ENCODE data around the gene MYDGF. TPM values are rescaled to one million over a fixed set of nuclear protein-coding genes. Genes with fewer than 3 reads are reported as not detected.
"Not testable (repeated sequence)": the region's sequence is repeated elsewhere in the genome, so short reads cannot be mapped to it uniquely, and the experiment has no call there.

The MYDGF gene
- total RNA-seq, 4 donors from 2014 or later: 33.5 to 48.7 (median 41.5) TPM

- WGBS, 2 donors: 72 to 73% methylated on average over 23 to 28 of the region's 28 CpGs
- Histone ChIP-seq H3K4me3 (no peak overlapping the region), H3K4me1 (peaks cover 0 to 55% (median 1%) of the 10 kb centered on the region in 4 donors), H3K9me3 (no peaks in the 10 kb centered on the region), H3K27me3 (no peaks in the 10 kb centered on the region), H3K27ac (peak overlapping the region in 1 of 4 donors; percentile 36), H3K36me3 (peaks cover 0 to 95% (median 11%) of the 10 kb centered on the region in 3 donors)
- TF ChIP-seq EP300 (IDR thresholded peaks at IDR 0.05): no peak
- no peak for TF ChIP-seq POLR2A (IDR thresholded peaks at IDR 0.05)
- TF ChIP-seq CTCF (IDR thresholded peaks at IDR 0.05): no peak
- DNase-seq (ENCODE audit: low spot score in 2 of 2): no peak
Observed at GRCh38 chr19:4715529-4716221, 45.5 kb upstream of the MYDGF start.

- H3K27me3 ChIP-seq; DNase-seq (ENCODE audit: low spot score in 2 of 2); H3K27ac ChIP-seq; H3K4me3 ChIP-seq; H3K9me3 ChIP-seq: not testable (repeated sequence)
- Histone ChIP-seq H3K4me1 (peaks cover 0 to 51% (median 1%) of the 10 kb centered on the region in 4 donors), H3K36me3 (peaks cover 3 to 95% (median 16%) of the 10 kb centered on the region in 3 donors)
- 83 to 90% methylated on average over 6 of the region's 6 CpGs for WGBS, 2 donors
Observed at GRCh38 chr19:4715178-4715528, 45.0 kb upstream of the MYDGF start.

- 93 to 96% methylated on average over 20 to 24 of the region's 27 CpGs for WGBS, 2 donors
- Histone ChIP-seq H3K36me3 (peaks cover 3 to 95% (median 16%) of the 10 kb centered on the region in 3 donors), H3K27ac (peak overlapping the region in 1 of 4 donors; percentile 38), H3K9me3 (no peaks in the 10 kb centered on the region), H3K4me1 (peaks cover 0 to 51% (median 1%) of the 10 kb centered on the region in 4 donors), H3K27me3 (no peaks in the 10 kb centered on the region), H3K4me3 (no peak overlapping the region)
- DNase-seq (ENCODE audit: low spot score in 2 of 2): no peak
- TF ChIP-seq CTCF (IDR thresholded peaks at IDR 0.05) (no peak), POLR2A (IDR thresholded peaks at IDR 0.05) (no peak), EP300 (IDR thresholded peaks at IDR 0.05) (no peak)
Observed at GRCh38 chr19:4714016-4714415, 43.9 kb upstream of the MYDGF start.

- Histone ChIP-seq H3K27ac (peak overlapping the region in 2 of 4 donors; percentile 40), H3K4me1 (peaks cover 0 to 47% (median 1%) of the 10 kb centered on the region in 4 donors), H3K27me3 (no peaks in the 10 kb centered on the region), H3K4me3 (no peak overlapping the region), H3K36me3 (peaks cover 3 to 95% (median 14%) of the 10 kb centered on the region in 3 donors), H3K9me3 (no peaks in the 10 kb centered on the region)
- WGBS, 2 donors: 90 to 93% methylated on average over 21 to 26 of the region's 32 CpGs
- TF ChIP-seq EP300 (IDR thresholded peaks at IDR 0.05) (peak in 1 of 2 donors; percentile 38), POLR2A (IDR thresholded peaks at IDR 0.05) (no peak), CTCF (IDR thresholded peaks at IDR 0.05) (no peak)
- peak; percentile 70 to 76 for DNase-seq (ENCODE audit: low spot score in 2 of 2)
Observed at GRCh38 chr19:4713384-4713951, 43.3 kb upstream of the MYDGF start.

GRCh38 chr19:4712771-4713170, 42.6 kb upstream of the MYDGF start:
- TF ChIP-seq CTCF (IDR thresholded peaks at IDR 0.05) (no peak), POLR2A (IDR thresholded peaks at IDR 0.05) (no peak), EP300 (IDR thresholded peaks at IDR 0.05) (no peak)
- Histone ChIP-seq H3K36me3 (peaks cover 3 to 88% (median 7%) of the 10 kb centered on the region in 3 donors), H3K4me3 (no peak overlapping the region), H3K27me3 (no peaks in the 10 kb centered on the region), H3K4me1 (peaks cover 0 to 46% (median 0%) of the 10 kb centered on the region in 4 donors), H3K27ac (peak overlapping the region in 3 of 4 donors; percentile 2 to 40 (median 40)), H3K9me3 (no peaks in the 10 kb centered on the region)
- 84 to 92% methylated on average over 8 to 14 of the region's 14 CpGs for WGBS, 2 donors
- no peak for DNase-seq (ENCODE audit: low spot score in 2 of 2)
